Measurements from ENCODE around the gene ARGLU1. TPM values are rescaled to one million over a fixed set of nuclear protein-coding genes. Genes with fewer than 3 reads are reported as not detected.

Gene ARGLU1
- total RNA-seq, 2 experiments from 2014 or later = 89.2 to 91.8 TPM

GRCh38 chr13:106537521-106537920 is 30.4 kb downstream of the ARGLU1 start:
- H3K4me3 Mint-ChIP-seq = no peak overlapping the region
- peaks cover 18% of the 10 kb centered on the region for H3K27me3 Mint-ChIP-seq
- TF ChIP-seq CTCF (IDR thresholded peaks at IDR 0.05) = no peak
- H3K4me1 Mint-ChIP-seq (ENCODE audit: low read depth) = peaks cover 15% of the 10 kb centered on the region
- no peaks in the 10 kb centered on the region for H3K9me3 Mint-ChIP-seq
- DNase-seq (no peak), ATAC-seq (no peak)
- H3K27ac Mint-ChIP-seq = no peak overlapping the region
- CTCF ChIA-PET = interaction anchor here (0.7 to 2.3 kb wide), 7 partner anchors 8 to 1199 kb away, joined by 3 to 5 read pairs (median 4); no protein-coding TSS in a partner anchor
- POLR2A ChIA-PET = interaction anchor here (1.2 kb wide), 2 partner anchors 8 to 33 kb away, joined by 3 to 4 read pairs; no protein-coding TSS in a partner anchor
- peaks cover 7% of the 10 kb centered on the region for H3K36me3 Mint-ChIP-seq (ENCODE audit: low read depth)
- intact Hi-C loops (cut with micrococcal nuclease) = no loop called here

- ChIA-PET POLR2A (interaction anchor here (0.7 to 1.2 kb wide), 4 partner anchors 29 to 84 kb away, joined by 3 to 5 read pairs (median 4); partner anchors contain the start of gene ARGLU1), CTCF (interaction anchor here (0.6 to 3.0 kb wide), 32 partner anchors 8 to 1763 kb away, joined by 3 to 28 read pairs (median 3); partner anchors contain the start of gene ARGLU1)
- H3K36me3 Mint-ChIP-seq (ENCODE audit: low read depth) = peaks cover 5% of the 10 kb centered on the region
- H3K4me3 Mint-ChIP-seq = peak overlapping the region; percentile 81
- DNase-seq (peak; percentile 88), ATAC-seq (peak; percentile 40)
- intact Hi-C loops (cut with micrococcal nuclease) = no loop called here
- peaks cover 15% of the 10 kb centered on the region for H3K4me1 Mint-ChIP-seq (ENCODE audit: low read depth)
- no peak overlapping the region for H3K27ac Mint-ChIP-seq
- peak; percentile 91 for TF ChIP-seq CTCF (IDR thresholded peaks at IDR 0.05)
- no peaks in the 10 kb centered on the region for H3K9me3 Mint-ChIP-seq
- H3K27me3 Mint-ChIP-seq = peaks cover 26% of the 10 kb centered on the region
Observed at GRCh38 chr13:106536244-106537034, 31.5 kb downstream of the ARGLU1 start.

GRCh38 chr13:106535552-106536243 is 32.2 kb downstream of the ARGLU1 start, which contains the start of gene EFNB2:
Gene EFNB2 (minus strand): TSS chr13:106535662. CDS start chr13:106534964, 698 bp downstream.
- peaks cover 15% of the 10 kb centered on the region for H3K4me1 Mint-ChIP-seq (ENCODE audit: low read depth)
- ChIA-PET POLR2A (interaction anchor here (0.6 to 1.4 kb wide), 5 partner anchors 10 to 85 kb away, joined by 3 to 5 read pairs (median 3); partner anchors contain the start of gene ARGLU1), CTCF (interaction anchor here (0.6 to 3.0 kb wide), 29 partner anchors 10 to 1762 kb away, joined by 3 to 28 read pairs (median 3); partner anchors contain the start of gene ARGLU1)
- H3K27me3 Mint-ChIP-seq = peaks cover 31% of the 10 kb centered on the region
- H3K9me3 Mint-ChIP-seq = no peaks in the 10 kb centered on the region
- no peak for TF ChIP-seq CTCF (IDR thresholded peaks at IDR 0.05)
- no peak within 1 kb of the TSS for H3K27ac Mint-ChIP-seq
- peaks cover 1% of the 10 kb centered on the region for H3K36me3 Mint-ChIP-seq (ENCODE audit: low read depth)
- H3K4me3 Mint-ChIP-seq = peak within 1 kb of the TSS; percentile 81
- peak; percentile 98 for ATAC-seq
- intact Hi-C loops (cut with micrococcal nuclease) = no loop called here
- peak; percentile 86 for DNase-seq

GRCh38 chr13:106534639-106535551 is 33.0 kb downstream of the ARGLU1 start:
- ChIA-PET POLR2A (interaction anchor here (0.6 to 1.4 kb wide), 2 partner anchors 11 to 34 kb away, joined by 3 read pairs; no protein-coding TSS in a partner anchor), CTCF (interaction anchor here (1.3 to 3.0 kb wide), 7 partner anchors 11 to 85 kb away, joined by 3 to 28 read pairs (median 4); no protein-coding TSS in a partner anchor)
- H3K36me3 Mint-ChIP-seq (ENCODE audit: low read depth) = no peaks in the 10 kb centered on the region
- H3K4me3 Mint-ChIP-seq = peak overlapping the region; percentile 70
- DNase-seq = peak; percentile 6
- peaks cover 15% of the 10 kb centered on the region for H3K4me1 Mint-ChIP-seq (ENCODE audit: low read depth)
- peak; percentile 14 for ATAC-seq
- intact Hi-C loops (cut with micrococcal nuclease) = loop anchor here (5.0 kb wide), 1 partner anchor 453 kb away; no protein-coding TSS in a partner anchor
- no peak for TF ChIP-seq CTCF (IDR thresholded peaks at IDR 0.05)
- no peak overlapping the region for H3K27ac Mint-ChIP-seq
- H3K9me3 Mint-ChIP-seq = no peaks in the 10 kb centered on the region
- H3K27me3 Mint-ChIP-seq = peaks cover 37% of the 10 kb centered on the region
